ENCODE measurements around the gene MPPE1.
"Not testable (repeated sequence)": the region's sequence is repeated elsewhere in the genome, so short reads cannot be mapped to it uniquely, and the experiment has no call there.

Gene MPPE1, protein sequence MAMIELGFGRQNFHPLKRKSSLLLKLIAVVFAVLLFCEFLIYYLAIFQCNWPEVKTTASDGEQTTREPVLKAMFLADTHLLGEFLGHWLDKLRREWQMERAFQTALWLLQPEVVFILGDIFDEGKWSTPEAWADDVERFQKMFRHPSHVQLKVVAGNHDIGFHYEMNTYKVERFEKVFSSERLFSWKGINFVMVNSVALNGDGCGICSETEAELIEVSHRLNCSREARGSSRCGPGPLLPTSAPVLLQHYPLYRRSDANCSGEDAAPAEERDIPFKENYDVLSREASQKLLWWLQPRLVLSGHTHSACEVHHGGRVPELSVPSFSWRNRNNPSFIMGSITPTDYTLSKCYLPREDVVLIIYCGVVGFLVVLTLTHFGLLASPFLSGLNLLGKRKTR

DNA sequence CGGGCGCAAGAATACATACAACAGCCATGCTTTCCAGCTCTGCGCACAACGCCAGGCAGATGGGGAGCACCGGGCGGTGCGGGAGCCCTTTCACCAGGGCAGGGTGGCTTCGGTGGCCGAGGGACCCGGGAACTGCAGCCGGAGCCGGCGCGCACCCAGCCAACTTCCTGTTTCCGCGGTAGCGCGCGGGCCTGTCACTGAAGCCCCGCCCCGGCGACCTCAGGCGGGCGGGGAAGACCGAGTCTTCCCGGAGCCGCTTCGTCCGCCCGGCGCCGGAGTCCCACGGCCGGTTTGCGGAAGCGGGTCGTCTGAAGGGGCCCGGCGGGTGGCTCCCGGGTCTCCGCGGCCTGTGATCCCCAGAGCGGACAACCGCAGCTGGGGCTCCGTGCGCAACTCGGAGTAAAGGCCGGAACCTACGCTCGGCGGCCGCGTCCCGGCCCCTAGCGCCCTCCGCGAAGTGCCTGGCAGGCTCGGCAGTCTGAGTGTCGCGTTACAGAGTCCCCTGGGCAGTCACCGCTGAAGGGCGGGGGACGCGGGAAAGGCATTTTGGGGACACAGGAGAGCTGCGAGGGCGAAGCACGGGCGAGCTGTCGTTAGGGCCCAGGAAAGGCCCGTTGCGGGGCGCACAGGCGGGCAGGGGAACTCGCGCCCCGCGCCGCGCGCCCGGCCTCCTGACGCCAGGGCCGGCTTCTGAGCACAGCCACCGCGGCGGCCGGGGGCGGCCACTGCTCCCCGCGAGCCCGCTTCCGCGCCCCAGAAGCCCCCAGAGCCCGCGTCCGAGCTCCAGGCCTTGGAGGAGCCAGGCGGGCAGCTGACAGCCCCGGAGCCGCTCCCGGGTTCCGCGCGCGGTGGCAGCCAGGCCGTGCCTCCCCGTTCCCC is at the start of gene MPPE1:
TSS of gene MPPE1 (minus strand) at position 136 of the 879 bp plus-strand sequence. CDS start 11,053 bp downstream, outside the sequence.
- peak; percentile 86 for FAIRE-seq

DNA sequence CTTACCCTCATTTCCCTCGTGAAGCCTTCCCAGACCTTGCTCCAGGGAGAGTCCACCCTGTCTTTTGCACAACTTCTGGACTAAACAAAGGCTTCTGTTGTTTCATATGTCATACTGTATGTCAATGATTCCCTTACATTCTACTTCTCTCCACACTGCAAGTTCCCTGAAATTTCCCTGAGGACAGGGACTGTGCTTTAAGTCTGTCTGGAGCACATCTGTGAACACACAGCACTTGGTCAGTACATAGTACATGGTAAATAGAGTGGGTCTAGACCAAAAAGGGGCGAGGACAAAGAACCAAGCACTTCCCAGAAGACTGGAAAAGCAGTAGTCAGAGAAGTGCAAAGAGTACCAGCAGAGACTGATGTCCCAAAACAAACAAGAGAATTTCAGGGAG is 49.5 kb upstream of the MPPE1 start:
- DNase-seq (ENCODE audit: low spot score) (no peak), FAIRE-seq (peak; percentile 5)

More for the DNA sequence above, at the start of gene MPPE1:
- DNase-seq (ENCODE audit: low spot score): peak; percentile 98

DNA sequence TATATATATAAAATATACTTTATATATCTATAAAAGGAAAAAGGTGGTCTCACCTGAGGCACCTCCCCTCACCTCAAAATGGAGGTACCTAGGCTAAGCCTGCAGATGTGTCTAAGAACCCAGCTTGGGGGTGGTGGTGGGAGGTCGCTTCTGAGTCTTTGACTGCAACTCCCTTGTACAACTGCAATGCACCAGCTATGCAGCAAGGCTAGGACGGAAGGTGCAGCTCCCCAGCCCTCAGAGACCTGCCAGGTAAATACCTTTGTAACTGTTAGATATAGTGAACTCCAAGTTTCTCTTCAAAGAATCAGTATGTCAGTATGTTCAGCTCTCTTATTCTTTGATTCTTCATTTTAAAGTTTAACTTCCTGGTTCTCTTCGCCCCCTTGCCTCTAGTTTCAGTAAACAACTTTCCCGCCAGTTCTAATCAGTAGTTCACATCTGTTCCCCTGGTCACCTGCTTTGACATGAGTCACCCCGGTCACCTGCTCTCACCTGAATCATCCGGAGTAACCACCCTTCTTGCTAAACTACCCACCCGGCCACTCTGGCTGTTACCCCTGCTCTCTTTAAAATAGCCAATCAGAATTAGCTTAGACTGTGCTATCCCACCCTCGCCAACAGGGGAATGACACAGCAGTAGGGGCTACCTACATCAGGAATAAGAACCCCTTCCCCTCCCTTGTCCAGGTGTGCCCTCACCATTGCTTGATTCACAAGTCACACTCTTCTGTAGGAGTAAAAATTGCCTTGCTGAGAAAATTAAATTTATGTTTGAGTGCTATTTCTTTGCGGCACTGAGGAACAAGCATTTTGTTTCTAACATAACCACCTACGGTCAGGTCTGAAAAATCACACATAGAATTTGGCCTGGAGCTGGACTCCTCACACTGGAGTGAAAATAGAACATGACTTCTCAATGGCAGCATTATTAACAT is 48.5 kb upstream of the MPPE1 start:
- FAIRE-seq (peak; percentile 40), DNase-seq (ENCODE audit: low spot score) (no peak)

DNA sequence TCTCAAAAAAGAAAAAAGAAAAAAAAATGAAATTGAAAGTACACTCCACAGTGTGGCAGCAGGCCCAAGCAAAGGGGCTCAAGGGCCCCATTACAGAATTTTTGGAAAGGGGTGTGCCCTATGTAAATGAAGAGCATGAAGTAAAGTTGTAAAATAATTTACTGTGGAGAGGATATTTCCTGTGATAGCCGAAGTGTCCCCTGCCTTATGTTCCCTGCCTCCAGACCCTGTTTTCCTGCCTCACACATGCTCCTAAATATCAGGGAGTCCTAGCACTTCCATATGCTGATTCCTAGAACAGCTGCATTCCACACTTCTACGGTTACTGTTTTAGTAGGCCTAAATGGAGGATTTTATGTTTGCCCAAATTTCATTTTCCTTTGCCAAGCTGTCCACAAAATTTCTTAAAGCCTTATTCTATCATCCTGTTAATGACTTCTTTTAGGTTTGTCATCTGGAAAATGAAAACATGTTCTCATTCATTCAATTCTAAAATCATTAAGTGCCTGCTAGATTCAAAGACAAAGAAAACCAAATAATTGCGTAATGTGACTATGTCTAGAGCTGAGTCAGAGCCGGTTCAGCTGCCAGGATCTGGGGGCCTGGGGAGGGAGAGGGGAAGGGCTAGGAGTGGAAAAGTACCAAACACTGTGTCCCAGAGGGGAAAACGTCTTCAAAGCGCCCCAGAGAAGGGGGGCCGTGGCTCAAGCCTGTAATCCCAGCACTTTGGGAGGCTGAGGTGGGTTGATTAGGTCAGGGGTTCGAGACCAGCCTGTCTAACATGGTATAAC is 47.3 kb upstream of the MPPE1 start:
- peak; percentile 96 for DNase-seq (ENCODE audit: low spot score)

DNA sequence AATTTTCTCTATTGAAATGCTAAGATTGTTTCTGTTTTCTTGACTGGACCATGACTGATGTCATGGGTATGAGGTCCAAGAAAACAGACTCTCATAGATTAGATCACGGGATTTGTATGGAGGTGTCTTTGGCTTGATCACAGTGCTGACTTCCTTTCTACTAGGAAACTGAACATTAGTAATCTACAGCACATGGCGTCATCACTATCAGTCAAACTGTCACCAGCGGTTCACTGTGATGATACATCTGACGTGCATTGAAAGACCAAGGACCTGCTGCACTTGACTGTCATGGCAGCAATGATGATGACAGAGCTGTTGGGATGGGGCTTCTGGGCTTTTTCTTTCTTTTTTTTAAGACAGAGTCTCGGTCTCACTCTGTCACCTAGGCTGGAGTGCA is 45.0 kb upstream of the MPPE1 start:
- DNase-seq (ENCODE audit: low spot score): no peak
- FAIRE-seq: no peak

More for the DNA sequence above, 47.3 kb upstream of the MPPE1 start:
- peak; percentile 50 for FAIRE-seq

DNA sequence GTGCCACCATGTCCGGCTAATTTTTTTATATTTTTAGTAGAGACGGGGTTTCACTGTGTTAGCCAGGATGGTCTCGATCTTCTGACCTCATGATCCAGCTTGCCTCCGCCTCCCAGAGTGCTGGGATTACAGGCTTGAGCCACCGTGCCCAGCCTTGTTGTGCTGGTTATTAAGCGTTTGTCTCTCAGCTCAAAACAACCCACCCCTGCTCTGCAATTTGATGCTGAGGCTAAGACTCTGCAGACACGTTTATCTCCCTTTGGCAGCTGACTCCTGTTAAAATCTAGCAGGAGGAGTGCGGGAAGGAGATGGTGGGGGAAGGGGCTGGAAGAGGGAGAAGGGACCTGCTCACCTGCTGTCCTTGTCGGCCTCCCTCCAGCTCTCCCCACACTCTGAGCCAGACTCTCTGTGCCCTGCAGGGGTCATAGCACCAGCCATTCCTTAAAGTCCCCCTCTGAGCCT is 43.3 kb upstream of the MPPE1 start:
- FAIRE-seq (no peak), DNase-seq (ENCODE audit: low spot score) (no peak)

DNA sequence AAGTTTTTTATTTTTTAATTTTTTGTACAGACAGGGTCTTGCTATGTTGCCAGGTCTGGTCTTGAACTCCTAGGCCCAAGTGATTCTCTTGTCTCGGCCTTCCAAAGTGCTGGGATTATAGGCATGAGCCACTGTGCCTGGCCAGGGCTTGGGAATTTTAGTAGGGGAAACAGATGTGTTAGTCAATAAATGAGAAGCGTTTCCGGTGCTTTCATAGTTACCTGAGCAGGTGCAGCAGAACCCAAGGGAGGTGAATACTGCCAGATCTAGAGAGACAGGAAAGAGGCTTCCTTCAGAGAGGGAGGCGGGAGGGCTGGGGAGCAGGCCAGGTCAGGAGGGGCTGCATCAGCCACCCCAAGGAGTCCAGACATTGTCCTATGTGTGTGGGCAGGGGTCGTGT is 42.7 kb upstream of the MPPE1 start:
- no peak for DNase-seq (ENCODE audit: low spot score)
- FAIRE-seq: no peak

DNA sequence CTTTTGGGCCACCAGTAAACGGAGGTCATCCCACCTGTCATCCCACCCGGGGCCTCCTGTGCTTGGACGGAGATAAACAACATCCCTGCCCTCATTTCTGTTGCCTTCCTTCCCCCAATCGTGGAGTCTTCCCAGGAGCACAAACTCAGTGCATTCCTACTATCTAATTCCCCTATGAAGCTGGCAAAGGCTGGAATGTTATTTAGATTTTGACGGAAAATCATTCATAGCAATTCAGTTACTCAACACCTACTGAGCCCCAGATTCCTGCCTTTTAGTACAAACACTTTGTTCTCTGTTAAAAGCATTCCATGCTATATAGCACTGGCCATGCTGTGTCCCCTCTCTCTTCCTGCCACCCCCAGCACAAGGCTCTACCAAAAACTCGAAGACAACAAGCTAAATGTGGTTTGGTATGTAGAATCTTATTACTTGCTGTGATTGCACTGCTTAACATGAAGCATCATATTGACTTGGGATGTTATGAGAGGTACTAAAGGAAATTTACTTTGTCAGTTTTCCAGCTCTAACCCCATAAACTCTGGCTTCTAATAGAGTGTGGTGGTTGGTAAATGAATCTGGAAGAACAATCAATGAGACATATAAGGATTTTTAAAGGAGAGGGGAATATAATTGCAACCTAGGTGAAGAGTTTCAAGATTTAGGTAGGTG is 40.9 kb upstream of the MPPE1 start:
- no peak for DNase-seq (ENCODE audit: low spot score)

DNA sequence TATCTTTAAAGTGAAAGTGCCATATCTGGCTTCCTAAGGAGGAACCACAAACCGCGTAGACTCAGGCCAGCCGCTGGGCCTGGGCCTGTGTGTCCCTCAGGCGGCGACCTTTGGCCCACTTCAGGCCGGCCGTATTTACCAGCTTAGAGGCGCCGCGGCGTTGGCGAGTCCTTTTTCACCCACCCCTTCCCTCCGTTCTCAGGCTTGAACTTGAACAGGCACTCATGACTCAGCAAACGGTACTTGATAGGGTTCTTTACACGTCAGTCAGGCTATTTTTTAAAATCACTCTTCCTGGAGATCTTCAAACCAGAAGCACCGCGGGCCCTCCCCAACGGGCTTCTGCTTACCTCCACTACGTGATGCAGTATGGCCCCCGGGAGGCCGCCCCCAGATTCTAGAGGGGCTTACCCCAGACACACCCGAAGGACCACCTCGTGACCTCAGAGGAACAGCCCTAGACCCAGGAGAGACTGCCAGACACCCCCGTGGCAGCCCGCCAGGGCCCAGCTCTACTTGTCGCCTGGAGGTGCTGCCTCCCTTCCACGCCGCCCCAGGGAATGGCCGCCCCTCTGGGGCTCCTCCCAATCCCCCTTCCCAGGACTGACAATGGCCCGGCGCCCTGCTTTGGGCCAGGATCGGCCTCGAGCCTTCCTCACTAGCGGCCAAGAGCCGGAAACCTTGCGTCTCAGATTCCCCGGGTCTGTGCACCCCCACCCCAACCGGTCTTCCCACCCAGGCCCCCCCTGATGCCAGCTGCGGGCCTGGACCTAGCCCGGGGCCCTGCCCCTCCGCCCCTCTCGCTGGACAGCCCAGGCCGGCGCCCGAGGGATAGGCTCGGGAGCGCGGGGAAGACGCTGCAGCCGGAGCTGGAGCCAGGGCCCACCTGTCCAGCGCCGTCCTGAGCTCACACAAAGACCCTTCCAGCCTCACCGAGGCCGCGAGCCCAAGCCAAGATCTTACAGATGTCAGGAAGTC is 39.4 kb upstream of the MPPE1 start:
- DNase-seq (ENCODE audit: low spot score) (peak; percentile 90), FAIRE-seq (peak; percentile 93)

More for the DNA sequence above, 40.9 kb upstream of the MPPE1 start:
- FAIRE-seq: no peak

DNA sequence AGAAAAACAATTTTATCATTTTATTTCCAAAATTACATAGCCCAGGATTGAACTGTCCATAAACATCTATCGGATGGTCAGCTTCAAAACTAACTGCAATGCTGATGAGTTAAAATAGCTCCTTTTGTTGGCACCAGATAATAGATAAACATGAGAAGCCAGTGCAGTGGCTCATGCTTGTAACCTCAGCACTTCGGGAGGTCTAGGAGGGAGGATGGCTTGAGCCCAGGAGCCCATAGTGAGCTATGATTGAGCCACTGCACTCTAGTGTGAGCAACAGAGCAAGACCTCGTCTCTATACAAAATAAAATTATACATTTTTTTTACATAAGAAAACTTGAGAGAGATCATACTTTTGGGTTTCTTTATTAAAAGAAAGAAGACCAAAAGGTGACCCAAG is 38.6 kb upstream of the MPPE1 start:
- DNase-seq (ENCODE audit: low spot score) (no peak), FAIRE-seq (no peak)

DNA sequence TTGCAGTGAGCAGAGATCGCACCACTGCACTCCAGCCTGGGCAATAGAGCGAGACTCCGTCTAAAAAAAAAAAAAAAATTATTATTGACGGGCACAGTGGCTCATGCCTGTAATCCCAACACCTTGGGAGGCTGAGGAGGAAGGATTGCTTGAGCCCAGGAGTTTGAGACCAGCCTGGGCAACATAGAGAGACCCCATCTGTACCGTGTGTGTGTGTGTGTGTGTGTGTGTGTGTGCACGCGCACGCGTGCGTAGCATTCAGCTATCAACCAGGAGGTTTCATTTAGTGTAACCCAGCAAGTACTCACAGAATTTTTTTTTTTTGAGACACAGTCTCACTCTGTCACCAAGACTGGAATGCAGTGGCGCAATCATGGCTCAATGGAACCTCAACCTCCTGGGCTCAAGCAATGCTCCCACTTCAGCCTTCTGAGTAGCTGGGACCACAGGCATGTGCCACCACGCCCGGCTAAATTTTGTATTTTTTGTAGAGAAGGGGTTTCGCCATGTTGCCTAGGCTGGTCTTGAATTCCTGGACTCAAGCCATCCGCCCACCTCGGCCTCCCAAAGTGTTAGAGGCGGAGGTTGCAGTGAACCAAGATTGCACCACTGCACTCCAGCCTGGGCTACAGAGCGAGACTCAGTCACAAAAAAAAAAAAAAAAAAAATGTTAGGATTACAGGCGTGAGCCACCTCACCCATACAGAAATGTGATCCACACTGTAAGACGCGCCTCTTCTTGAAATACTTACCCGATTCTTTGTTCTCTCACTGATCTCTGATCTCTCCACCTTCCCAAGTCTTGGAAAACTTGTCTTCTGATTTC is 37.9 kb upstream of the MPPE1 start:
- peak; percentile 30 for FAIRE-seq
- not testable (repeated sequence) for DNase-seq (ENCODE audit: low spot score)

DNA sequence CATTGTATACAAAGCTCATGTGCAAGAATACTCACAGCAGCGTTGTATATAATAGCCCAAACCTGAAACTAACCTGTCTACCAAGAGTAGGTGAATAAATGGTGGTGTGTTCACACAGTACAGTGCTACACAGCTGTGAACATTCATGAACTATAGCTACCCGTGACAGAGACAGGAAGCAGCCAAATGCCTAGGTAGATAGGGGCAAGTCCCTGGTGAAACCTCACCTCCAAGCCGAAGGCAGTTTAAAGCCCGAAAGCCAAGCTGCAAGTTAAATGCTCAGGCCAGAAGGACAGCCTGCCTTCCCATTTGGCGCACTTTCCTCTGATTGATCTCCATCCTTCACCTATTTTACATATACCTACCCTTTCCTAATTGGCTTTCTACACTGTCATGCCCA is 36.7 kb upstream of the MPPE1 start:
- no peak for DNase-seq (ENCODE audit: low spot score)
- no peak for FAIRE-seq

DNA sequence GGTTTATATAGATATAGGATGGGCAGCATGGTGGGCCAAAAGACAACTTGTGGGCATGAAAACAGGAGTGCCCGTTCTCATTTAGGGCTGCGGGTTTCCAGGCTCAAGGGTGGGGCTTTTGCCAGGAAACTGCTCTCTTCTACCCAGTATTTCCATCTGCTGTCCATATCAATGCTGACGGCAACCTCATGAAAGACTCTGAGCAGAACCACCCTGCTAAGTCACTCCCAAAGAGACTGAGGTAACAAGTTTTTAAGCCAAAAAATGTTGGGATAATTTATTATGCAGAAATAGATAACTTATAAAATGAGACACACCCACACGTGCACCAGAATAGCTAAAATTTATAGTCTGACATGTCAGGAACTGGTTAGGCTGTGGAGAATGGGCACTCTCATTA is 36.1 kb upstream of the MPPE1 start:
- FAIRE-seq: no peak
- DNase-seq (ENCODE audit: low spot score): no peak

DNA sequence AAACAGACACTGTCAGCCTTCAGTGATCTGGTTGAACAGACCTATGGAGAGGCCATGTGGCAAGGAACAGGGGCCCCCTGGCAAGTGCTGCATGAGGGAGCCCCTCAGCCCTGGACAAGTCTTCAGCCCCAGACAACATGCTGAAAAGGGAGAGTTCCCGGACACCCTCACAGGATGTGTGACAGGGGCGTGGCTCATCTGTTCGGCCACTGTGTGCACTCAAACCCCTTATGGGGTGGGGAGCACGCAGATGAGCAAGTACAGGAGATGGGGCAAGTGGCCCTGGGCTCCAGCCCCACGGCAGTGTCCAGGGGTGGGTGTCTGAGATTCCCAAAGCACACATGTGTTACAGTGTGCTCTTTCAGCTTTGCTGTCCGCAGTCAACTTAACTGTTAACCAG is 35.4 kb upstream of the MPPE1 start:
- FAIRE-seq (peak; percentile 46), DNase-seq (ENCODE audit: low spot score) (no peak)

DNA sequence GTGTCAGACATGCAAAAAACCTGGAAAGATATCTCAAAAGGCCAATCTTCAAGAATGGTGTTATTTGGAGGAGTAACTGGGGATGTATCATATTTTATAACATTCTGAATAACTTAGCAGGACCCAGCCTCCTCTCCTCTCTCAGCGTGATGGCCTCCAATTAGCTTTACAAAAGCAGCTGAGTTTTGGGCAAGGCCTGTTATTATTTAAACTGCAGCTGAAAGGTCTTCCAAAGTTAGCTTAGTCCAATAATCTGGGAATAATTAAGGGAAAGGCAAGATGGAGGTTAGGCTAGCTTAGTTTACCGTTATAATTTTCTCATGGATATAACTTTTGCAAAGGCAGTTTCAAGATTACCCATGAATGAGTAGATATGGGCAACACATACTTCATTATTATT is 32.8 kb upstream of the MPPE1 start:
- DNase-seq (ENCODE audit: low spot score): no peak
- no peak for FAIRE-seq

DNA sequence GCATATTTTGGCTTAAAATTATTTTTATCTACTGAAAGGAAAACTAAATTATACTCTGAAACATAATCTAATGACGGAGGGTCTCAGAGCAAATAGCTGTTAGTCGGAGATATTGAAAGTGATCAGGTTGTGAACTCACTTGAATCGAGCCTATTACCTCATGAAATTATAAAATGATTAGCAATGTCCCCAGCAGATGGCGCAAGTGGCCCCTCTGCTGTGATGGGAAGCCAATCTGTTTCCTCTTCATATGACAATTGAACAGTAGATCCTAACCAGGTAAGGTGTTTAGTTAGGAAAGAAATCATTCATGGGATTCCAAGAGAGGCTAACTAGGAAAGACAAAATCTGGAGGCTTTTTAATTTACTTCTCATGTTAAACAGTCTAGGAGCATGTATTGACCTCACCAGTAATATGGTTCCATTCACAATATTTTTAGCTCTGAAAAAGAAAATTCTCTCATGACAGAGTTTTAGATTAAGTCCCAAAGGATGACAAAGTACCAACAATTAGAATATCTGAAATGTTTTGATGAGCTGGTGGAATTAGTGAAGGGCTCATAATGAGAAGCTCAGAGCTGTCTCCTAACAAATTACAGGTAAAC is 29.9 kb upstream of the MPPE1 start:
- DNase-seq (ENCODE audit: low spot score) (peak; percentile 80), FAIRE-seq (peak; percentile 30)

DNA sequence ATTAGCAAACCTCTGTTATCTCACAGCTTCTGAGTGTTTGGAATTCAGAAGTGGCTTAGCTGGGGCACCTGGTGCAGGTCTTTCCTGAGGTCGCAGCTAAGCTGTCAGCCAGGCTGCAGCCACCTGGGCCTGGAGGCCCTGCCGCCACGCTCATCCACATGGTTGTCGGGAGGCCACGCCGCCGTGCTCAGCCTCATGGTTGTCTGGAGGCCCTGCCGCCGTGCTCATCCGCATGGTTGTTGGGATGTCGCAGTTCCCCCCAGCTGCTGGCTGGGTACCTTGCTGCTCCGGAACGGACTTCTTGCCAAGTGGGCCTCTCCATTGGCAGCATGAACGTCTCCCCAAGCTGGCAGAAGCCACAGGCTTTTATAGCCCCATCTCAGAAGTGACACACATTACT is 24.3 kb upstream of the MPPE1 start:
- FAIRE-seq (peak; percentile 23), DNase-seq (ENCODE audit: low spot score) (no peak)

All from urothelium cell line (cell line).